HG03097 (cell line): ENCODE data around the gene SHISAL2A.

Experiments
- ATAC-seq: cut with Tn5 transposase; IDR thresholded peaks from one replicate; pipeline ENCODE4 v1.9.1; 2021; ENCODE audit not compliant: unreplicated experiment, low FRiP score

The SHISAL2A gene

GRCh38 chr1:52658795-52659194, 25.8 kb downstream of the SHISAL2A start:
- no peak for ATAC-seq

GRCh38 chr1:52659356-52659755, 26.4 kb downstream of the SHISAL2A start:
- no peak for ATAC-seq

- ATAC-seq: no peak
Observed at GRCh38 chr1:52659851-52660596, 27.1 kb downstream of the SHISAL2A start.

GRCh38 chr1:52660807-52661206, 27.8 kb downstream of the SHISAL2A start:
- no peak for ATAC-seq

- ATAC-seq: no peak
Observed at GRCh38 chr1:52662645-52663313, 29.8 kb downstream of the SHISAL2A start.

- no peak for ATAC-seq
Observed at GRCh38 chr1:52663716-52664115, 30.7 kb downstream of the SHISAL2A start.

GRCh38 chr1:52665006-52665941, 32.3 kb downstream of the SHISAL2A start:
- ATAC-seq: no peak

- ATAC-seq: no peak
Observed at GRCh38 chr1:52667290-52667689, 34.3 kb downstream of the SHISAL2A start.

- no peak for ATAC-seq
Observed at GRCh38 chr1:52667984-52668383, 35.0 kb downstream of the SHISAL2A start.

- no peak for ATAC-seq
Observed at GRCh38 chr1:52668711-52669110, 35.7 kb downstream of the SHISAL2A start.

- no peak for ATAC-seq
Observed at GRCh38 chr1:52669696-52670095, 36.7 kb downstream of the SHISAL2A start.

GRCh38 chr1:52670604-52671003, 37.6 kb downstream of the SHISAL2A start:
- no peak for ATAC-seq

- ATAC-seq: no peak
Observed at GRCh38 chr1:52672946-52673345, 40.0 kb downstream of the SHISAL2A start.

- no peak for ATAC-seq
Observed at GRCh38 chr1:52673513-52673912, 40.5 kb downstream of the SHISAL2A start.

GRCh38 chr1:52674497-52675384, 41.8 kb downstream of the SHISAL2A start:
- no peak for ATAC-seq

- no peak for ATAC-seq
Observed at GRCh38 chr1:52676249-52676903, 43.4 kb downstream of the SHISAL2A start.

- ATAC-seq: no peak
Observed at GRCh38 chr1:52677076-52677806, 44.3 kb downstream of the SHISAL2A start.

- no peak for ATAC-seq
Observed at GRCh38 chr1:52679048-52679447, 46.1 kb downstream of the SHISAL2A start.

GRCh38 chr1:52679498-52679897, 46.5 kb downstream of the SHISAL2A start:
- ATAC-seq: no peak
